GM19324 (cell line): ENCODE results near the gene GBE1.
"Not testable (repeated sequence)": the region's sequence is repeated elsewhere in the genome, so short reads cannot be mapped to it uniquely, and the experiment has no call there.

Experiments used
- ATAC-seq: cut with Tn5 transposase; IDR thresholded peaks from one replicate; pipeline ENCODE4 v1.9.1; 2021; ENCODE audit warnings: mild to moderate bottlenecking, moderate library complexity; ENCODE audit not compliant: unreplicated experiment, low FRiP score

Gene GBE1

DNA sequence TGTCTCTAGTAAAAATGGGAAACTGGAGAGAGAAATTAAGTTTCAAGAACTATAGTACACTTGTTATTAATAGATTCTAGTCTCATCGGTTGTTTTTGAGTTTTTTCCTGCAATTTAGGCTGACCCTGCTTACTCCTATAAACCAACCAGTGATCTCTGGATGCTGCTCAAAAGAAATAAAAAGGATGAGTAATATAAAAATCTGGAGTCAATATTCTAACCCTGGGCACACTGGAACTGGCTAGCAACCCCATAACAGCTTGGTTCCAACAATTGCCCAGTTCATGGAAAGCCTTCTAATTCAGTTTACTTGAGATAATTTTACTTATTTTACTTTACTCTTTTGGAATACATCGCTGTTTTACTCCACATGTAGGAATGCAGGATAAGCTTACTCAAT, 211.6 kb downstream of the GBE1 start:
- no peak for ATAC-seq

DNA sequence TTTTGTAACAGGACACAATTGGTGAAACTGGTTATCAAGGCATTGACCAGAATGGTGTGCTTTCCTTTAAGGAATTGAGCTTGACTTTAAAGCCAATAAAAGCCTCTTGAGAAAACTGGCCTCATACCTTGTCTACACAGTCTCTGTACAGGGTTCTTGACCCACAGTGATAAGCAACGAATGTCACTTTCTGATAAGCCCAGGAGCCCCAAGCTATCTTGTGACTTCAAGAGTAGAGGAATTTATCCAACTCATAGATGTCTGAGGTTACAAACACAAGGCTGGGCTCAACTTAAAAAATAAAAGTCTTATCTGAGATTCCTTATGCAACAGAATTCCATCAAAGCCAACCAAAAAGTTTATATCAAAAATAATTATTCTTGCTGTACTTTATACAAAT, 212.1 kb downstream of the GBE1 start:
- no peak for ATAC-seq

DNA sequence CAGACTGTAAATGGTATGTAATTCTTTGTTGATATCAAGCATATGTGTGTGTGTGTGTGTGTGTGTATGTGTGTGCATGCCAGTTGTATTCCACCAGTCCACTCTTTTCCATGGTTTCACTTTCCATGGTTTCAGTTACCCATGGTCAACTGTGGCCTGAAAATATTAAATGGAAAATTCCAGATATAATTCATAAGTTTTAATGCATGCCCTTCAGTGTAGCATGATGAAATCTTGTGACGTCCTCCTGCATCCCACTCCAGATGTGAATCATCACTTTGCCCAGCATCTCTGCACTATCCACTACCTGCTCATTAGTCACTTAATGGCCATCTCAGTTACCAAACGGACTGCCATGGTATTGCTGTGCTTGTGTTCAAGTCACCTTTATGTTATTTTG, 215.9 kb downstream of the GBE1 start:
- ATAC-seq: no peak

DNA sequence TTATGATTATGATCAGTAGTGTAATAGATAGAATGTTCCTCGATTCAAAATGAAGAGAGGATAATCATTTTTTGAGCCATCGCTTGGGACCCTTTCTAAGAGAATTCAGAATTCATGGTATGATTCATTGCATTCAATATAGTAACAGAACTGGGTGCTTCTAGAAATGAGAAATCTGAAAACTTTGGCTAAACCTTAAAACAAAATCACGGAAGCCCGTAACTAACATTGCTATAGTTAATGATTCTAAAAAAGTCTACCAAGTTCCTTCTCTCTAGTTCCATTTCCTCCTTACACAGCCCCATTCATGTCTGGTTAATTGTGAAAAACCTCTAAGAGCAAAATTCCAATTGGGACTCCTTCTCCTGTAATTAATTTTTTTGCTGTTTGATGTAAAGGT, 217.1 kb downstream of the GBE1 start:
- ATAC-seq: peak; percentile 77

DNA sequence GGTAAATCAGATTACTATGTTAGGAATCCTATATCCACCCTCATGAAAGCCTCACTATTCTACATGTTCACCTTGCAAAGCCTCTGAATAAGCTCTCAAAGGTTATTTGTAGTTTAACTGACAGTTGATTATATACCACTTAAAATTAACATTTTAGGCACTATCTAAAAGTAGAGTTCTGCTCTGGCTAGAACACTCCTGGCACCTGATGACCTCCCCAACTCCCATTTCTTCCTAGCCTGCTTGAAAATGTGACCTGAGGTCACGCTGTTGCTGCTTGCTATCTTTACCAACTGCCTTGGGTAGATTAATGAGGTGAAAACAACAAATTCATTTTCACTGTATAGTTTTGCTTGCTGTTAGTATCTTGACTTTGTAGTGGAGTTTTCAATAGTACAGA, 220.7 kb downstream of the GBE1 start:
- ATAC-seq: no peak

DNA sequence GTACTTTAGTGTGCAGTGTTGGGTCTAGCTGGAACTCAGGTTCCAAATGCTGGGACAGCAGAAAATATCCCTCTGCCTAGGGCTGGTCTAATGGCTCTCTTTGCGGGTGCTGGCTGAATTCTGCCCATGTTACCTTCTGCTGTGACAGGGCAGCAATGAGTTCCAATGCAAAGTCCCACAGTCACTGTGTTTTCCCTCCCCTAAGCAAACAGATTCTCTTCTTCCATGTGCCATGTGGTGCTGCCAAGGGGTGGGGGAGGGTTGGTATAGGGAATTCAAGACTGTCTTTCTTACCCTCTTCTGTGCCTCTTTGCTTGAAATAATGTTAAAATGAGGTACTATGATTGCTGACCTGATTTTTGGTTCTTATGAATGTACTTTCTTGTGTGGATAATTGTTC, 229.6 kb downstream of the GBE1 start:
- no peak for ATAC-seq

DNA sequence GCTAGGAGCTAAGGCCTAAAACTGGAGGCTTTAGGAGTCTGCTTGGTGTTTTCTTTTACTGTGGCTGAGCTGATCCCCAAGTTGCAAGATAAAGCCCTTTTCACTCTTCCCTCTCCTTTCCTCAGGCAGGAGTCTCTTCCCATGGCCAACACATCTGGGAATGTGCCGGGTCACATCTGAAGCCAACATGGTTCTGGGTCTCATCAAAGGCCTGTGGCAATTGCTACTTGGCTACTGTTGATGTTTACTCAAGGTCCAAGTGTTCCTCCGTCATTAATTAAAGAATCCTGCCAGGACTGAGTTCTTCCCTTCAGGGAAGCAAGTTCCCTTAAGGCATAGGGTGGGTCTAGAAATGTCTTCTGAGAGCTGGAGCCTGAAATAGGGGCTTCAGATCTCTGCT, 230.2 kb downstream of the GBE1 start:
- no peak for ATAC-seq

DNA sequence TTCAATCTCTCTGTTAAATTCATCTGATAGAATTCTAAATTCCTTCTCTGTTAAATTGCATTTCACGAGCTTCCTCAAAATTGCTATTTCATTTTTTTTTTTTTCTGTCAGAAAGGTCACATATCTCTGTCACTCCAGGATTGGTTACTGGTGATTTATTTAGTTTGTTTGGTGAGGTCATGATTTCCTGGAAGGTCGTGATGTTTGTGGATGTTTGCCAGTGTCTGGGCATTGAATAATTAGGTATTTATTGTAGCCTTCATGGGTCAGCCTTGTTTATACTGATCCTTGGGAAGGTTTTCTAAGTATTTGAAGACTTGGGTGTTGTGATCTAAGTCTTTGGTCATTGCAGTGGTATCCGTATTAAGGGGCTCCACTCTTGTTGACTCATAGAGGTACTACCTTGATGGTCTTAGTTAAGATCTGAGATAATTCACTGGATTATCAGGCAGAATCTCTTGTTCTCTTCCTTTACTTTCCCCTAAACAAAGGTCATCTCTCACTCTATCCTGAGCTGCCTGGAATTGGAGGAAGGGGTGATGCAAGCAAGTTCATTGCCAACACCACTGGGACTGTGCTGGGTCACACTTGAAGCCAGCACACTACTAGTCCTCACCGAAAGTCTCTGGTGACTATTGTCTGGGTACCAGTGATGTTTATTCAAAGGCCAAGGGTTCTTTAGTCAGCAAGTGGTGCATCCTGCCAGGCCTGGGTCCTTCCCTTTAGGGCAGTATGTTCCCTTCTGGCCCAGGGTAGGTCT, 231.1 kb downstream of the GBE1 start:
- no peak for ATAC-seq

DNA sequence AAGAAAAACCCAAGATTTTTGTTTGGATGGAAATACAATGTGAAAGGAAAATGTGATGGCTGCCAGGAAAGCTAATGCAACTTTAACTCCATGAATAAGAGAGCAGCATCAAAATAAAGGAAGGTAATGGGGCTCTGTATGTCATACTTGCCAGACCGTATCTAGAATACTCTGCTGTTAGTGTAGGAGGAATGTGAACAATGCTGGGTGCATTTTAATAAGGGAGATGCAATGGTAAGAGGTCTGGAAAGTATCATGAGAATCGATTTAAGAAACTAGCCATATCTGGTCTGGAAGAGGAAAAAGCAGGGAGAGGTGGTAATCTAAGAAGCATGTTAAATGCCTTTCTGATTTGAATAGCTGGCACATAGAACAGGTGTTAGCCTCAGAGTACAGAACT, 239.6 kb downstream of the GBE1 start:
- no peak for ATAC-seq

DNA sequence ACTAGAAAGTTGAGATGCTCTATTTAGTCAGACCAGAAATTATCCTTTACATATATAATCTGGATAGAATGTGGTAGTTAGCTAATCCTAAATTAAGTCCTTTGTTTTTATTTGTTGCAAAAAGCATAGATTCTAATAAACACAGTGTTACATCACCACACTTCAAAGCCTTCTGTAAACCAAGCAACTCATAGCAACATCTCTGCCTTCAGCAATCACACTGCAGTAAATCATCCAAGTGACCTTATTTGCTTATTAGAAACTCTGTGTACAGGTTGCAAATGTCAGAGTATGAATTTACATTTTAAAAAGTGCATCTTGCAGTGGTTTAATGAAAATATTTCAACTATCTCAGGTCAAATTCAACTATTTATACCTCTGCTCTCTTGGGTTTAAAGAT, 242.5 kb downstream of the GBE1 start:
- no peak for ATAC-seq

DNA sequence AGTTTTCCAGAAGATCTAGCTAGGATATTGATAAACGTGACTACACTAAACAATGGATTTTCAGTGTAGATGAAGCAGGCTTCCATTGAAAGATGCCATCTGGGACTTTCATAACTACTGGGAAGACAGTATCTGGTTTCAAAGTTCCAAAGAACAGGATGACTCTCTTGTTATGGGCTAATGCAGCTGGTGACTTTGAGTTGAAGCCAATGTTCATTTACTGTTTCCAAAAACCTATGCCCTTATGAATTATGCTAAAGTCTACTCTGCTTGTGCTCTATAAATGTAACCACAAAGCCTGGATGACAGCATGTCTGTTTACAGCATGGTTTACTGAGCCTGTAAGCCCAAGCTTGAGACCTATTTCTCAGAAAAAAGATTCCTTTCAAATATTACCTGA, 245.4 kb downstream of the GBE1 start:
- no peak for ATAC-seq

DNA sequence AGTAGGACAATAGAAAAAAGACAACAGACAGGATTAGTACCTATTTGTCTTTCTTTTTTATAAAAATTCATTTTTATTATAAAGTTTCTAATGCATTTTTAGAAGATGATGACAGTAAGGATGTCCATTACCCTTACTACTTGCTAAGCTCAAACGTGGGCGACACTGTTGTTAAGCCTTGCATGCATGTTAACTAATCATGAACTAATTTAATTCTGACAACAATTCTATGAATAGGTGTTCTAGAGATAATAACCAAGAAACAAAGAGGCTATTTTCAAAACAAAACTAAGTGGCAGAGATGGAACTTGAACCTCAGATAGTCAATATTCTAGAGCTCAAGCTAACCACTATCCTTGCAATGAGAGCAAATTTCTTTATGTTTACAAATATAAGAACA, 247.9 kb downstream of the GBE1 start:
- ATAC-seq: no peak

DNA sequence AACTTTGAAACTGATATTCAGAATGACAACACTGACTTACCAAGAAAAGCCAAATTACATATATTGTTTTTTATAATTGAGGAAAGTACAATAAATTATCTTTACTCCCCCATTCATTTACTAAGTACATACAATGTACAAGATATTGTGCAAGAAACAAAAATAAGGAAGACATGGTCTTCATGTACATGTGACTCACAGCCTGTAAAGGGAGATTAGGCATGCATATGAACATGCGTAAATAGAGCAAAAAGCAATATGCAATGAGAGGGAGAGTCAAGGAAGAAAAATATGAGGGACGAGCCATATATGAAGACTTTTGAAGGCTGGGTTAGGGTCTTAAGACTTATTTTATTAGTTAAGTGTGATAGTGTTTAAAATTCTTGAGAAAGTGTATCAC, 258.4 kb downstream of the GBE1 start:
- no peak for ATAC-seq

DNA sequence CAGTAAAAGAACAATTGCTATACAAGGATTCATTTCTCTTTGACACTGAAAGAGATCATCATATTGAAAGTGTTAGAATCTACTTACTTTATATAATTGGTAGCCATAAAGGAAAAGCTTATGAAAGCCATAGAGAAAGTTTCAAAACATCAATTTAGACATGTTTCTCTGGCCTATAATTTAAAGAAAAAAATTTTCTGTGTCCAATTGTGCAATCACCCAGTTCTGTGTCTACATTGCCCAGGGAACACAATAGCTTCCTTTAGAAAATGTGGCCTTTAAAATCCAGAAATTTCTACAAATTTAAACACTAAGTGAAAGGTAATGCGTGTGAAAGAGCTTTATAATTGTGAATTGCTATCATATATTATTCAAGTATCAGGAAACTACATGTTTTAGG, 259.2 kb downstream of the GBE1 start:
- ATAC-seq: no peak

DNA sequence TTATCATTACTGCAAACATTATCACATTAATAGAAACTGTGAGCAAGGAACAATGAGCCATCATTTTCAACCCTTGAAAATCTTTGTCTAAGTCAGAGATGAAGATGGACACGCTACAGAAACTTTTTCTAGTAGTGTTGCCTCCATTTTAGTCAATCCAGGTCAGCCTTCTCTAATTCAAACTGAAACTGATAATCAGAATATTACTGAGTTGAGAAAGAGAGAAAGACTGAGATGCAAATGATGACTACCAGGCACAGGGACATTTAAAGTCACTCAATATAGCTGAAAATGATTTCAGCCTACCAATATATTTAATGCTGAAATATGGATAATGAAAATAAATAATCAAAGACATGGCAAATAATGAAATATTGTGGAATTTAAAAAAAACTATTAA, 261.4 kb downstream of the GBE1 start:
- ATAC-seq: peak; percentile 77

DNA sequence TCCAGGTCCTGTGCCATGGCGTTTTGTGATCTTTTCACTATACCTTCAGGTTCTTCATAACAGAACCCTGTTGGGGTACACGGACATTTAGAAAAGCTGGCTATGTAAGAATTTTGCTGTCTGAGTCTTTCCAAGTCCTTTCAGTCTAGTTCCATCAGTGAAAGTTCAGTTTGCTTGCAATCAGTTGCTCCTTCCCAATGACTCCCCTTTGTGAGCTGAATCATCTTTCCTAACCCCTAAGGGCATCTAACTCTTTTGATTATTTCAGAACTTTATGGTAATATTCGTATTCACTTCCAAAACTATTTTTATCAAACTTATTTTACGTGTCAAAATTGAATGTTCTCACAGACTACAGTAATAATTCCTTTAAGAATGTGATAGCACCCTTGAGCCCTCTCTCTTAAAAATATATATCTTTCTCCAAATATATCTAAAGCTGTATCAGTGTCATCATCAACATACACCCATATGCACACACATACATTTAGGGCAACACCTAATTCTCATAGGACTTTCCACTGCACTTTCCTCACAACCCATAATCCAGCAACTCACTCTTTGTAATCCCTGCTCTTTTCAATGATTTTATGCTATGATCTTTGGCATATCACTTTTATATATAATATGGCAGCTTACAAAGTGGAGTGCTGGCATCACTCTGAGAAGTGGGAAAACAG, 263.7 kb downstream of the GBE1 start:
- no peak for ATAC-seq

DNA sequence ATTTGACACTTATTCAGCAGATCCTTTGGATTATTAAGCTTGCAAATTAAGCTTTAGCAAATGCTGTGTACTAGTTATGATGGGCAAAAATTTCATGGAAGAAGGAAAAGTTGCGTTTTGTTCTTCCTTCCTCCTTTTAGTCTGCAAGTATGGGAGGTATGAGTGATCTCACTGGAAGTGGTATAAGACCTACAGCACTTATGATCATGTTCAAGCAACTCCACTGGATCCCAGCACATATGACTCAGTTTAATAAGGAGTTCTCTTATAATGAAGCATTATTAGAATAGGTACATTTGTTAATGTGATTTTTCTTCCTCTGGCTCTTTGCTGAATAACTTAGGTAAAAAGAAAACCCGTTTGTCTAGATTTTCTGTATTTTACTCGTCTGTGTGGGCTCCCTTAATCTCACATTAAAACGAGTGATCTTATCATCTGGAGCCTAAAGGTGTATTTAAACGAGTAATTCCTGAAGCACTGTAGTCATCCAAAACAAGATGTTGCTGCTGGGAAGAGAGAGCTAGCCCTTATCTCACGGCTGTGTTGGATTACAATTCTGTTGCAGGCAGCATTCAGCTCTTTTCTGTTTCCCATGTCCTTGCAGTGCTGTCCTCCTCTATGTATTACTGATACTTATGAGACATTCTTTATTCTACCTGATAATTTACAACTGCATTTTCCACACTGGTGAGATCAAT, 264.9 kb downstream of the GBE1 start:
- ATAC-seq: no peak

DNA sequence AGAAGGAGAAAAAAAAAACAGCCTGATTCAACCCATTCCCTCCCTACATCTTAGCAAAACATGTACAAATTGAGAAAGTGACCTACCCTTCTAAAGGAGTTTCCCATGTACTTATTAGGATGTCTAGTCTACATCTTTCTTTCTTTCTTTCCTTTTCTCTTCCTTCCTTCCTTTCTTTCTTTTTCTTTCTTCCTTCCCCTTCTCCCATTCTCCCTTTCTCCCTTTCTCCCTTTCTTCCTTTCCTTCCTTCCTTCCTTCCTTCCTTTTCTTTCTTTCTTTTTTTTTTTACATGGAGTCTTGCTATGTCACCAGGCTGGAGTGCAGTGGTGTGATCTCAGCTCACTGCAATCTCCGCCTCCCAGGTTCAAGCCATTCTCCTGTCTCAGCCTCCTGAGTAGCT, 269.0 kb downstream of the GBE1 start:
- ATAC-seq: not testable (repeated sequence)

DNA sequence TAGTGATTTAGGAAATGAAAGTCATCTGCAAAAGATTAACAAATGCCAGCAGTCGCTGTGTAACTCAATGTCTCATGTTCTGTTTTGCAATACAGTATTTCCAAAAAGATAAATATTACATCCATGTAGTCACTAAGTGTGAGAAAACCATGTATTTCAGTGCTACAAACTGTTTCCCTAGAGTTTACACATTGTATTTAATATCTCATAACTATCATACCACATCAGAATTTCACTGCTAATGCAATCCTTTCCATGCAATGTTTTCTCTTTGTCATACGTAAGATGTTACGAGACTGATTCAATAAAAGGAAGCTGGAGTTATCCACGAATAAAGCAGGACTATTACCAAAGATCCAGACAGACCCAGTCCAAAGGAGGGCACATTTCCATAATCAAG, 269.4 kb downstream of the GBE1 start:
- no peak for ATAC-seq

DNA sequence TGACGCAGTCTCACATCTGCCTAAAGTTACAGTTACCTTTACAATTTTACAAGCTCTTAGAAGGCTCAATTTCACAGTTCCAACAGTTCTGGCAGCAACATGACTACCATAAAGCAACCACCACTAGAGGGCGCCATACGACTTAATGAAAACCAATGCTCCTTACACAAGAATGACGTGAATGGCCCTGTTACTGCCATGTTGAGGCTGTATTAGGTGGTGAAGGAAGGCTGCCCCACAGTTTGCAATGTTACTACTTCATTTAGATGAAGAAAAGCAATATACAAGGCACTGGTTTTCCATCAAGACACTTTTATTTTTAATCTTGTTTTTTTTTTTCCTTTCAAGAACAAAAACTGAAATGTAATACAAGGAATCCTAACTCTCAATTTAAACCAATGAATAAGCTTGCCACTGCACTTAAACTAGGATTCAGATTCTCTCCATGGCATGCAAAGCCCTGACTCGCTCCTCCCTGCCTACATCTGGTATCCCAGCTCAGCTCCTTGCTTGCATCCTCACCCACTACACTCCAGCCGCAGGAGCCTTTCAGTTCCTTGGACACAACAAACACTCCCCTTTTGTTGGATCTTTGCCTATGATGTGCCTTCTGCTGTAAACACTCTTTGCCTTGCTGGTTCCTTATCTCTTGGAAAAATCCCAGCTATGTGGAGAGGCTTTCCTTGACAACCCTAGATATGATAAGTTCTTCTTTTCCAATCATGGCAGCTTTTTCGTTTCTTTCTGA, 270.7 kb downstream of the GBE1 start:
- peak; percentile 96 for ATAC-seq

DNA sequence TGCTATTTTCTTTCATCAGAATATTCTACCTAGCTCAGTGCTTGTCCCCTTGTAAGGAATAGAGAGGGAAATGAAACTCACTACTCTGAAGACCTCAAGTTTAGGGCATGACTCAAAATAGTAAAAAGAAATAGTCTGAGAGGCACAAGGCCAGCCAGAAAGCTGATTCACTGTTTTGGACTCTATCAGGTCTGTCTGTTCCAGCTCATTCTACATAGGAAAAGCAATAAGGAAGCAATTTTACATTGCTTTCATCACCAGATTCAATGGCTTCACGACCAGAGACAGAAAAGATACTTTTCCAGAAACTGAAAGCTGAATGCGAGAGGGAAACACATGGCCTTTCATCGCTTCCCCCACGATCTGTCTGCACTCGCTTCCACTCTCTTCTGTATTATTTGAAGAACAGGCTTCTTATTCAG, 276.0 kb downstream of the GBE1 start:
- ATAC-seq: peak; percentile 90
